Peyer's patch (tissue), 4 donors: ENCODE data around the gene PHKB. TPM values are rescaled to one million over a fixed set of nuclear protein-coding genes. Genes with fewer than 3 reads are reported as not detected.
"Not testable (repeated sequence)": the region's sequence is repeated elsewhere in the genome, so short reads cannot be mapped to it uniquely, and the experiment has no call there.

Experiments
- DNase-seq, 3 donors: peaks; one replicate each; pipeline ENCODE4 v3.0.0-alpha.2; 2017 to 2019
- H3K27ac ChIP-seq, 4 donors: fragments of 200-600 bp; sonication (generic); one replicate each; pipeline ENCODE4 v1.5.1; 2016 to 2019
- H3K27me3 ChIP-seq, 2 donors: fragments of 200-600 bp; sonication (generic); one replicate each; pipeline ENCODE4 v1.5.1; 2019
- H3K36me3 ChIP-seq, 3 donors: fragments of 200-600 bp; sonication (generic); one replicate each; pipeline ENCODE4 v1.5.1; 2016 to 2019
- H3K4me1 ChIP-seq, 4 donors: fragments of 200-600 bp; sonication (generic); one replicate each; pipeline ENCODE4 v1.5.1; 2016 to 2019
- H3K4me3 ChIP-seq, 4 donors: fragments of 200-600 bp; sonication (generic); 1 replicate in 3 of 4; 2 replicates in 1 of 4; pipeline ENCODE4 v1.5.1; 2016 to 2019; ENCODE audit warnings: mild to moderate bottlenecking in 1 of 4
- H3K9me3 ChIP-seq, 4 donors: fragments of 200-600 bp; sonication (generic); one replicate each; pipeline ENCODE4 v1.5.1; 2016 to 2019; ENCODE audit warnings: mild to moderate bottlenecking in 1 of 4
- CTCF ChIP-seq, 6 experiments: fragments of 450-650 bp in 4 of 6; fragments of 200-600 bp in 2 of 6; sonication (generic) in 1 of 6; IDR thresholded peaks; one replicate each; pipeline ENCODE4 v1.5.1; 2017 to 2019; ENCODE audit warnings: antibody characterized with exemption in 6 of 6, mild to moderate bottlenecking in 3 of 6, moderate library complexity in 1 of 6
- POLR2A ChIP-seq, 2 donors: fragments of 450-650 bp; IDR thresholded peaks; one replicate each; pipeline ENCODE4 v1.5.1; 2017; ENCODE audit warnings: antibody characterized with exemption in 2 of 2, mild to moderate bottlenecking in 2 of 2, moderate library complexity in 2 of 2
- total RNA-seq, 4 donors: library from RNA; depleted of rRNA; stranded (reverse); fragments of >200 nt; gene quantifications; one replicate each; pipeline ENCODE4 v1.1.0, GENCODE V29; 2016

PHKB gene
- total RNA-seq, 4 donors from 2014 or later = 124 to 180 (median 142) TPM

- peaks cover 0 to 18% (median 0%) of the 10 kb centered on the region in 3 donors for H3K36me3 ChIP-seq
- H3K4me3 ChIP-seq = no peak overlapping the region
- TF ChIP-seq CTCF (IDR thresholded peaks at IDR 0.05) (no peak), POLR2A (IDR thresholded peaks at IDR 0.05) (no peak)
- no peak for DNase-seq
- H3K27ac ChIP-seq = no peak overlapping the region
- no peaks in the 10 kb centered on the region for H3K27me3 ChIP-seq
- H3K4me1 ChIP-seq = no peaks in the 10 kb centered on the region
- H3K9me3 ChIP-seq = no peaks in the 10 kb centered on the region
Measured at GRCh38 chr16:47431960-47432359, 29.2 kb upstream of the PHKB start.

GRCh38 chr16:47434274-47434673 is 26.9 kb upstream of the PHKB start:
- H3K36me3 ChIP-seq, H3K9me3 ChIP-seq, H3K27me3 ChIP-seq, H3K4me3 ChIP-seq, DNase-seq, H3K27ac ChIP-seq, H3K4me1 ChIP-seq: not testable (repeated sequence)

GRCh38 chr16:47440066-47440465 is 21.1 kb upstream of the PHKB start:
- not testable (repeated sequence) for H3K9me3 ChIP-seq, H3K27me3 ChIP-seq, H3K27ac ChIP-seq, H3K36me3 ChIP-seq, H3K4me3 ChIP-seq, H3K4me1 ChIP-seq, DNase-seq

GRCh38 chr16:47442884-47443283 is 18.2 kb upstream of the PHKB start:
- not testable (repeated sequence) for DNase-seq, H3K4me1 ChIP-seq, H3K9me3 ChIP-seq, H3K4me3 ChIP-seq, H3K27me3 ChIP-seq, H3K27ac ChIP-seq
- H3K36me3 ChIP-seq = peaks cover 0 to 12% (median 0%) of the 10 kb centered on the region in 3 donors

- Histone ChIP-seq H3K4me1 (peaks cover 0 to 3% (median 0%) of the 10 kb centered on the region in 4 donors), H3K27me3 (no peaks in the 10 kb centered on the region), H3K27ac (no peak overlapping the region), H3K4me3 (no peak overlapping the region), H3K36me3 (peaks cover 0 to 23% (median under 1%) of the 10 kb centered on the region in 3 donors), H3K9me3 (no peaks in the 10 kb centered on the region)
- DNase-seq = no peak
- TF ChIP-seq POLR2A (IDR thresholded peaks at IDR 0.05) = no peak
- no peak for TF ChIP-seq CTCF (IDR thresholded peaks at IDR 0.05)
Measured at GRCh38 chr16:47446431-47446830, 14.7 kb upstream of the PHKB start.

- no peak overlapping the region for H3K4me3 ChIP-seq
- H3K9me3 ChIP-seq = no peaks in the 10 kb centered on the region
- peaks cover 0 to 3% (median 0%) of the 10 kb centered on the region in 4 donors for H3K4me1 ChIP-seq
- H3K36me3 ChIP-seq = peaks cover 0 to 47% (median 4%) of the 10 kb centered on the region in 3 donors
- no peak for DNase-seq
- no peak overlapping the region for H3K27ac ChIP-seq
- H3K27me3 ChIP-seq = no peaks in the 10 kb centered on the region
- TF ChIP-seq CTCF (IDR thresholded peaks at IDR 0.05) = no peak
- TF ChIP-seq POLR2A (IDR thresholded peaks at IDR 0.05) = no peak
Measured at GRCh38 chr16:47448830-47449575, 12.1 kb upstream of the PHKB start.

GRCh38 chr16:47449788-47450187 is 11.3 kb upstream of the PHKB start:
- Histone ChIP-seq H3K4me1 (peaks cover 0 to 3% (median 0%) of the 10 kb centered on the region in 4 donors), H3K27me3 (no peaks in the 10 kb centered on the region), H3K27ac (no peak overlapping the region), H3K36me3 (peaks cover 0 to 52% (median 4%) of the 10 kb centered on the region in 3 donors), H3K4me3 (no peak overlapping the region), H3K9me3 (no peaks in the 10 kb centered on the region)
- no peak for TF ChIP-seq POLR2A (IDR thresholded peaks at IDR 0.05)
- no peak for TF ChIP-seq CTCF (IDR thresholded peaks at IDR 0.05)
- DNase-seq = no peak
